ENCODE measurements around the gene TAF1C. TPM values are rescaled to one million over a fixed set of nuclear protein-coding genes. Genes with fewer than 3 reads are reported as not detected.

The TAF1C gene
- total and polyA plus RNA-seq, 9 of the 15 experiments (the other 6 are each of a cell fraction or from before 2014, with no cell fraction given), result 1.5 to 74.8 (median 21.0) TPM

GRCh38 chr16:84143081-84143480 lies 43.8 kb downstream of the TAF1C start:
- DNase-seq (ENCODE audit: extremely low read depth in 1 of 4, low spot score in 3 of 4) (no peak), FAIRE-seq (no peak), ATAC-seq (no peak)
- no peaks in the 10 kb centered on the region for H3K9me3 ChIP-seq (replicated peaks; ENCODE audit: control insufficient read depth, insufficient read depth, low read depth, low read length)
- H3K9ac ChIP-seq (ENCODE audit: insufficient read depth in 1 of 2, low read depth in 2 of 2, low read length in 2 of 2), result no peak overlapping the region
- no peaks in the 10 kb centered on the region for H3K36me3 ChIP-seq (ENCODE audit: control insufficient read depth, insufficient read depth, low read length)
- no peak overlapping the region for H2AFZ ChIP-seq (ENCODE audit: low read depth, low read length)
- H3K4me1 ChIP-seq (replicated peaks in 1 of 2; ENCODE audit: control insufficient read depth in 2 of 2, insufficient read depth in 2 of 2, low read length in 2 of 2), result peaks cover 20 to 30% of the 10 kb centered on the region in 2 experiments
- H3K79me2 ChIP-seq (ENCODE audit: control insufficient read depth, insufficient read depth, low read length), result peaks cover 47% of the 10 kb centered on the region
- ChIA-PET CTCF (ENCODE audit: low intra/inter-chr PET ratio) (no interaction called here), POLR2A (interaction anchor here (0.6 to 0.9 kb wide), 3 partner anchors 8 to 12 kb away, joined by 3 read pairs; no protein-coding TSS in a partner anchor)
- WGBS (ENCODE audit: insufficient coverage, low coverage, missing lambda C conversion rate), result 93% methylated on average over 1 of the region's 1 CpG
- H3K4me3 ChIP-seq, result no peak overlapping the region
- no TSS peak for BruUV-seq (replicated peaks)
- H3K9me1 ChIP-seq (ENCODE audit: control insufficient read depth, insufficient read depth, low read length), result no peaks in the 10 kb centered on the region
- no peak overlapping the region for H3K4me2 ChIP-seq (ENCODE audit: insufficient read depth, low read length)
- TF ChIP-seq NFXL1 (CRISPR knock-in tag; IDR thresholded peaks at IDR 0.05) (no peak), ZNF316 (IDR thresholded peaks at IDR 0.05) (peak; percentile 55), ZNF146 (CRISPR knock-in tag; IDR thresholded peaks at IDR 0.05; ENCODE audit: unreplicated experiment) (peak; percentile 93), BCOR (IDR thresholded peaks at IDR 0.05) (peak; percentile 58; the same call in 1 of the 2 replicates), NFATC3 (IDR thresholded peaks at IDR 0.05) (0 out of 2 replicates have a peak, but pooled peaks have one; percentile 13), ZNF24 (IDR thresholded peaks at IDR 0.05) (peak; percentile 87)
- H4K20me1 ChIP-seq (replicated peaks; ENCODE audit: control insufficient read depth, insufficient read depth, low read length), result no peaks in the 10 kb centered on the region
- in situ Hi-C loops (cut with MboI) (no loop called here), intact Hi-C loops (cut with micrococcal nuclease) (no loop called here)
- no peak overlapping the region for H3K27ac ChIP-seq (ENCODE audit: extremely low read depth, low read depth, low read length)
- peaks cover 0 to 9% of the 10 kb centered on the region in 2 experiments; a peak in 3 of 5 replicates for H3K27me3 ChIP-seq (ENCODE audit: control insufficient read depth in 2 of 2, insufficient read depth in 2 of 2, low read length in 2 of 2)

DNA sequence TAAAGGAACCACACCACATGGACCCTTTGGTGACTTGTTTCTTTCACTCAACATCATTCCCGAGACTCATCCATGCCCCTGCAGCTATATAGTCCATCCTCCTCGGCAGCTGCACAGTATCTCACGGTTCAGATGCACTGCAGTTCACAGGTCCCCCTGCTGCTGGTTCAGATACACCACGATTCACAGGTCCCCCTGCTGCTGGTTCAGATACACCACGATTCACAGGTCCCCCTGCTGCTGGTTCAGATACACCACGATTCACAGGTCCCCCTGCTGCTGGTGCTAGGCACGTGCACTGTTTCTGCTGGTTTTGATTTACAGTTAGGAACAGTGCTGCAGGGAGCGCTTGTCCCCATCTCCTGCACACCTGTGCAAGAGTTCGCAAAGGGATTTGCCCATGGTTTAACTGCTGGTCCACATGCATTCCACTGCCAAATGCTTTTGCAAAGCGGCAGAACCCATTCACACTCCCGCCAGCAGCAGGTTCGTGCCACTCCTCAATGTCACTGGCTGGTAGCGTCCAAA lies 45.6 kb downstream of the TAF1C start:
- CTCF ChIA-PET (ENCODE audit: low intra/inter-chr PET ratio), result interaction anchor here (0.6 to 1.0 kb wide), 2 partner anchors 16 to 36 kb away, joined by 3 read pairs; no protein-coding TSS in a partner anchor
- WGBS (ENCODE audit: insufficient coverage, low coverage, missing lambda C conversion rate), result 56% methylated on average over 13 of the region's 13 CpGs
- peaks cover 0 to 2% of the 10 kb centered on the region in 2 experiments; a peak in 2 of 5 replicates for H3K27me3 ChIP-seq (ENCODE audit: control insufficient read depth in 2 of 2, insufficient read depth in 2 of 2, low read length in 2 of 2)
- peaks cover 34 to 41% of the 10 kb centered on the region in 2 experiments for H3K4me1 ChIP-seq (replicated peaks in 1 of 2; ENCODE audit: control insufficient read depth in 2 of 2, insufficient read depth in 2 of 2, low read length in 2 of 2)
- H3K36me3 ChIP-seq (ENCODE audit: control insufficient read depth, insufficient read depth, low read length), result no peaks in the 10 kb centered on the region
- intact Hi-C loops (cut with micrococcal nuclease) (loop anchor here (2.0 kb wide), 1 partner anchor 34 kb away; no protein-coding TSS in a partner anchor), in situ Hi-C loops (cut with MboI) (no loop called here)
- peak; percentile 16 for ATAC-seq
- no TSS peak for BruUV-seq (replicated peaks)
- H3K79me2 ChIP-seq (ENCODE audit: control insufficient read depth, insufficient read depth, low read length), result peaks cover 65% of the 10 kb centered on the region
- no peaks in the 10 kb centered on the region for H3K9me3 ChIP-seq (replicated peaks; ENCODE audit: control insufficient read depth, insufficient read depth, low read depth, low read length)
- DNase-seq (ENCODE audit: extremely low read depth in 1 of 4, low spot score in 3 of 4), result peak in 1 of 4 experiments; percentile 56
- H3K4me3 ChIP-seq, result no peak overlapping the region
- no peak overlapping the region for H3K9ac ChIP-seq (ENCODE audit: insufficient read depth in 1 of 2, low read depth in 2 of 2, low read length in 2 of 2)
- no peaks in the 10 kb centered on the region for H4K20me1 ChIP-seq (replicated peaks; ENCODE audit: control insufficient read depth, insufficient read depth, low read length)
- POLR2A ChIA-PET, result interaction anchor here (0.9 to 1.3 kb wide), 3 partner anchors 9 to 24 kb away, joined by 3 to 4 read pairs (median 3); partner anchors contain the start of gene MBTPS1
- H3K9me1 ChIP-seq (ENCODE audit: control insufficient read depth, insufficient read depth, low read length), result no peaks in the 10 kb centered on the region
- H2AFZ ChIP-seq (ENCODE audit: low read depth, low read length), result no peak overlapping the region
- no peak overlapping the region for H3K4me2 ChIP-seq (ENCODE audit: insufficient read depth, low read length)
- H3K27ac ChIP-seq (ENCODE audit: extremely low read depth, low read depth, low read length), result no peak overlapping the region
- no peak for FAIRE-seq
- TF ChIP-seq, protein P1, sequence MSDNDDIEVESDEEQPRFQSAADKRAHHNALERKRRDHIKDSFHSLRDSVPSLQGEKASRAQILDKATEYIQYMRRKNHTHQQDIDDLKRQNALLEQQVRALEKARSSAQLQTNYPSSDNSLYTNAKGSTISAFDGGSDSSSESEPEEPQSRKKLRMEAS (CRISPR knock-in tag; IDR thresholded peaks at IDR 0.05), result peak; percentile 93
- TF ChIP-seq TCF3 (CRISPR knock-in tag; IDR thresholded peaks at IDR 0.05) (peak; percentile 75), RAD21 (CRISPR knock-in tag; conservative IDR thresholded peaks at IDR 0.05 in 1 of 2, IDR thresholded peaks at IDR 0.05 in 1 of 2) (peak in 1 of 2 experiments; percentile 37; a peak in 2 of 4 replicates), GATAD2A (IDR thresholded peaks at IDR 0.05) (0 out of 2 replicates have a peak, but pooled peaks have one; percentile 42), STAT5A (IDR thresholded peaks at IDR 0.05; ENCODE audit: borderline replicate concordance, low read length) (peak; percentile 49; the same call in 1 of the 2 replicates), MNT (conservative IDR thresholded peaks at IDR 0.05) (0 out of 4 replicates have a peak, but pooled peaks of 1 of the 2 experiments have one; percentile 25)
